ENCODE data around the gene NDST3. TPM values are rescaled to one million over a fixed set of nuclear protein-coding genes. Genes with fewer than 3 reads are reported as not detected.
A peak's percentile ranks its signal among the peaks of the same experiment; 100 is the strongest.

Gene NDST3
- total RNA-seq, 1 experiment from 2014 or later: not detected

DNA sequence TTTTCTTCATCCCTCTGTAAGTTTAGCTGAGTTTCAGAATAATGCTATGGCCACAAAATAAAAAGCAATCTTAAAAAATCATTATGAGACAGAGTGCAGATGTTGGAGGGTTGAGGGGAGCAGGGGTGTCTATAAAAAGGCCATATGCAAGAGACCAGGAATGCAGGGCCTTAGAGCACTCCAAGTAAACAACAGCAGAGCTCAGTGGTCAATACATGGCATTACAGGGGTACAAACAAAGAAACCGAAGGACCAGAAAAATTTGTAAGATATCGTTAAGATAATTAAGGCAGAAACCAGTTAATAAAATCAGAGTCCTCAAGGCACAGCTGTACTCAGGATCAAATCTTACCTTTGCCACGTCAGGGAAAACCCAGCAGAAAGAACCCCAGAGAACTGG is 28.4 kb upstream of the NDST3 start:
- H3K27ac ChIP-seq (ENCODE audit: low read length): no peak overlapping the region
- TF ChIP-seq, protein P1, sequence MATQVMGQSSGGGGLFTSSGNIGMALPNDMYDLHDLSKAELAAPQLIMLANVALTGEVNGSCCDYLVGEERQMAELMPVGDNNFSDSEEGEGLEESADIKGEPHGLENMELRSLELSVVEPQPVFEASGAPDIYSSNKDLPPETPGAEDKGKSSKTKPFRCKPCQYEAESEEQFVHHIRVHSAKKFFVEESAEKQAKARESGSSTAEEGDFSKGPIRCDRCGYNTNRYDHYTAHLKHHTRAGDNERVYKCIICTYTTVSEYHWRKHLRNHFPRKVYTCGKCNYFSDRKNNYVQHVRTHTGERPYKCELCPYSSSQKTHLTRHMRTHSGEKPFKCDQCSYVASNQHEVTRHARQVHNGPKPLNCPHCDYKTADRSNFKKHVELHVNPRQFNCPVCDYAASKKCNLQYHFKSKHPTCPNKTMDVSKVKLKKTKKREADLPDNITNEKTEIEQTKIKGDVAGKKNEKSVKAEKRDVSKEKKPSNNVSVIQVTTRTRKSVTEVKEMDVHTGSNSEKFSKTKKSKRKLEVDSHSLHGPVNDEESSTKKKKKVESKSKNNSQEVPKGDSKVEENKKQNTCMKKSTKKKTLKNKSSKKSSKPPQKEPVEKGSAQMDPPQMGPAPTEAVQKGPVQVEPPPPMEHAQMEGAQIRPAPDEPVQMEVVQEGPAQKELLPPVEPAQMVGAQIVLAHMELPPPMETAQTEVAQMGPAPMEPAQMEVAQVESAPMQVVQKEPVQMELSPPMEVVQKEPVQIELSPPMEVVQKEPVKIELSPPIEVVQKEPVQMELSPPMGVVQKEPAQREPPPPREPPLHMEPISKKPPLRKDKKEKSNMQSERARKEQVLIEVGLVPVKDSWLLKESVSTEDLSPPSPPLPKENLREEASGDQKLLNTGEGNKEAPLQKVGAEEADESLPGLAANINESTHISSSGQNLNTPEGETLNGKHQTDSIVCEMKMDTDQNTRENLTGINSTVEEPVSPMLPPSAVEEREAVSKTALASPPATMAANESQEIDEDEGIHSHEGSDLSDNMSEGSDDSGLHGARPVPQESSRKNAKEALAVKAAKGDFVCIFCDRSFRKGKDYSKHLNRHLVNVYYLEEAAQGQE (IDR thresholded peaks at IDR 0.05; ENCODE audit: insufficient read depth in 1 of 2, low read depth in 2 of 2, low read length in 1 of 2): no peak
- TF ChIP-seq SIN3A (IDR thresholded peaks at IDR 0.05; ENCODE audit: borderline replicate concordance, insufficient read depth, low read depth, low read length) (no peak), POLR2AphosphoS5 (IDR thresholded peaks at IDR 0.05; ENCODE audit: low read depth, low read length) (no peak), TCF7L2 (IDR thresholded peaks at IDR 0.05; ENCODE audit: low read depth, low read length) (no peak)
- TF ChIP-seq, protein P2, sequence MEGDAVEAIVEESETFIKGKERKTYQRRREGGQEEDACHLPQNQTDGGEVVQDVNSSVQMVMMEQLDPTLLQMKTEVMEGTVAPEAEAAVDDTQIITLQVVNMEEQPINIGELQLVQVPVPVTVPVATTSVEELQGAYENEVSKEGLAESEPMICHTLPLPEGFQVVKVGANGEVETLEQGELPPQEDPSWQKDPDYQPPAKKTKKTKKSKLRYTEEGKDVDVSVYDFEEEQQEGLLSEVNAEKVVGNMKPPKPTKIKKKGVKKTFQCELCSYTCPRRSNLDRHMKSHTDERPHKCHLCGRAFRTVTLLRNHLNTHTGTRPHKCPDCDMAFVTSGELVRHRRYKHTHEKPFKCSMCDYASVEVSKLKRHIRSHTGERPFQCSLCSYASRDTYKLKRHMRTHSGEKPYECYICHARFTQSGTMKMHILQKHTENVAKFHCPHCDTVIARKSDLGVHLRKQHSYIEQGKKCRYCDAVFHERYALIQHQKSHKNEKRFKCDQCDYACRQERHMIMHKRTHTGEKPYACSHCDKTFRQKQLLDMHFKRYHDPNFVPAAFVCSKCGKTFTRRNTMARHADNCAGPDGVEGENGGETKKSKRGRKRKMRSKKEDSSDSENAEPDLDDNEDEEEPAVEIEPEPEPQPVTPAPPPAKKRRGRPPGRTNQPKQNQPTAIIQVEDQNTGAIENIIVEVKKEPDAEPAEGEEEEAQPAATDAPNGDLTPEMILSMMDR (IDR thresholded peaks at IDR 0.05): no peak
- ChIA-PET CTCF (no interaction called here), POLR2A (no interaction called here)
- no peaks in the 10 kb centered on the region for H3K4me1 ChIP-seq (ENCODE audit: control insufficient read depth, insufficient read depth, low read length)
- H3K4me3 ChIP-seq (ENCODE audit: low read depth in 2 of 2, low read length in 2 of 2): no peak overlapping the region
- no peaks in the 10 kb centered on the region for H3K9me3 ChIP-seq (ENCODE audit: control insufficient read depth, insufficient read depth, low read depth, low read length)
- no peaks in the 10 kb centered on the region for H3K27me3 ChIP-seq (ENCODE audit: control insufficient read depth, insufficient read depth, low read length)
- no peak for ATAC-seq
- intact Hi-C loops (cut with micrococcal nuclease; ENCODE audit: unreplicated experiment) (no loop called here), in situ Hi-C loops (cut with HindIII; ENCODE audit: low pct_unique_long_range_greater_than_20kb, low sequenced_read_pairs) (no loop called here)
- no peaks in the 10 kb centered on the region for H3K36me3 ChIP-seq (ENCODE audit: control insufficient read depth, insufficient read depth, low read length)
- no TSS peak for BruUV-seq (replicated peaks)
- no peak for DNase-seq (ENCODE audit: low read depth, low spot score)

GRCh38 chr4:118012142-118012541 is 22.1 kb upstream of the NDST3 start:
- POLR2A ChIA-PET: no interaction called here
- CTCF ChIA-PET: no interaction called here
- Histone ChIP-seq H3K9me3 (ENCODE audit: control insufficient read depth, insufficient read depth, low read depth, low read length) (no peaks in the 10 kb centered on the region), H3K27ac (ENCODE audit: low read length) (no peak overlapping the region), H3K4me1 (ENCODE audit: control insufficient read depth, insufficient read depth, low read length) (no peaks in the 10 kb centered on the region), H3K27me3 (ENCODE audit: control insufficient read depth, insufficient read depth, low read length) (no peaks in the 10 kb centered on the region), H3K4me3 (ENCODE audit: low read depth in 2 of 2, low read length in 2 of 2) (no peak overlapping the region), H3K36me3 (ENCODE audit: control insufficient read depth, insufficient read depth, low read length) (no peaks in the 10 kb centered on the region; the same call in 1 of the 2 replicates)
- no TSS peak for BruUV-seq (replicated peaks)
- DNase-seq (ENCODE audit: low read depth, low spot score): no peak
- intact Hi-C loops (cut with micrococcal nuclease; ENCODE audit: unreplicated experiment): no loop called here
- no peak for ATAC-seq
- in situ Hi-C loops (cut with HindIII; ENCODE audit: low pct_unique_long_range_greater_than_20kb, low sequenced_read_pairs): no loop called here
- TF ChIP-seq, protein P2 (IDR thresholded peaks at IDR 0.05): peak; percentile 11; the same call in 1 of the 2 replicates
- TF ChIP-seq, protein P1 (IDR thresholded peaks at IDR 0.05; ENCODE audit: insufficient read depth in 1 of 2, low read depth in 2 of 2, low read length in 1 of 2): no peak

Measured in Panc1 (cell line).